ENCODE measurements around the gene RGS9. TPM values are rescaled to one million over a fixed set of nuclear protein-coding genes. Genes with fewer than 3 reads are reported as not detected.

Gene RGS9
- total and polyA plus RNA-seq, 4 donors, result 2.1 to 10.6 (median 3.3) TPM

GRCh38 chr17:65182233-65182632, 45.1 kb downstream of the RGS9 start:
- ATAC-seq (ENCODE audit: insufficient read depth, low FRiP score), result no peak
- no peaks in the 10 kb centered on the region for H3K36me3 ChIP-seq (ENCODE audit: control insufficient read depth in 4 of 4, insufficient read depth in 4 of 4, low read length in 4 of 4)
- H3K4me1 ChIP-seq (ENCODE audit: control insufficient read depth in 5 of 5, insufficient read depth in 5 of 5, low read length in 5 of 5), result peaks cover 0 to 10% (median 0%) of the 10 kb centered on the region in 5 donors
- H3K27me3 ChIP-seq (ENCODE audit: control insufficient read depth in 3 of 3, insufficient read depth in 3 of 3, low read length in 2 of 3), result no peaks in the 10 kb centered on the region
- no peaks in the 10 kb centered on the region for H3K9me3 ChIP-seq (ENCODE audit: control insufficient read depth in 4 of 4, insufficient read depth in 3 of 4, low read length in 3 of 4)
- no peak overlapping the region for H3K9ac ChIP-seq (ENCODE audit: insufficient read depth in 1 of 2, low read length in 2 of 2)
- H3K4me3 ChIP-seq, result no peak overlapping the region
- no peak for TF ChIP-seq CTCF (IDR thresholded peaks at IDR 0.05; ENCODE audit: control extremely low read depth, extremely low read depth)
- 67 to 80% methylated on average over 9 of the region's 9 CpGs for WGBS, 2 donors
- no peak overlapping the region for H3K27ac ChIP-seq (ENCODE audit: low read depth in 1 of 2, low read length in 1 of 2)
- no peak for DNase-seq

GRCh38 chr17:65183736-65184135, 46.6 kb downstream of the RGS9 start:
- Histone ChIP-seq H3K36me3 (ENCODE audit: control insufficient read depth in 4 of 4, insufficient read depth in 4 of 4, low read length in 4 of 4) (no peaks in the 10 kb centered on the region), H3K4me3 (no peak overlapping the region), H3K9me3 (ENCODE audit: control insufficient read depth in 4 of 4, insufficient read depth in 3 of 4, low read length in 3 of 4) (no peaks in the 10 kb centered on the region), H3K27me3 (ENCODE audit: control insufficient read depth in 3 of 3, insufficient read depth in 3 of 3, low read length in 2 of 3) (no peaks in the 10 kb centered on the region), H3K27ac (ENCODE audit: low read depth in 1 of 2, low read length in 1 of 2) (peak overlapping the region in 1 of 2 donors; percentile 6), H3K4me1 (ENCODE audit: control insufficient read depth in 5 of 5, insufficient read depth in 5 of 5, low read length in 5 of 5) (peaks cover 0 to 10% (median 0%) of the 10 kb centered on the region in 5 donors), H3K9ac (ENCODE audit: insufficient read depth in 1 of 2, low read length in 2 of 2) (no peak overlapping the region)
- DNase-seq, result peak in 1 of 3 donors; percentile 34
- no peak for ATAC-seq (ENCODE audit: insufficient read depth, low FRiP score)
- 26 to 51% methylated on average over 6 of the region's 6 CpGs for WGBS, 2 donors
- no peak for TF ChIP-seq CTCF (IDR thresholded peaks at IDR 0.05; ENCODE audit: control extremely low read depth, extremely low read depth)

- H3K27ac ChIP-seq (ENCODE audit: low read depth in 1 of 2, low read length in 1 of 2), result no peak overlapping the region
- no peak for TF ChIP-seq CTCF (IDR thresholded peaks at IDR 0.05; ENCODE audit: control extremely low read depth, extremely low read depth)
- H3K27me3 ChIP-seq (ENCODE audit: control insufficient read depth in 3 of 3, insufficient read depth in 3 of 3, low read length in 2 of 3), result no peaks in the 10 kb centered on the region
- H3K9ac ChIP-seq (ENCODE audit: insufficient read depth in 1 of 2, low read length in 2 of 2), result no peak overlapping the region
- no peaks in the 10 kb centered on the region for H3K9me3 ChIP-seq (ENCODE audit: control insufficient read depth in 4 of 4, insufficient read depth in 3 of 4, low read length in 3 of 4)
- H3K4me1 ChIP-seq (ENCODE audit: control insufficient read depth in 5 of 5, insufficient read depth in 5 of 5, low read length in 5 of 5), result peaks cover 0 to 10% (median 0%) of the 10 kb centered on the region in 5 donors
- H3K4me3 ChIP-seq, result no peak overlapping the region
- ATAC-seq (ENCODE audit: insufficient read depth, low FRiP score) (no peak), DNase-seq (no peak)
- 71 to 80% methylated on average over 5 of the region's 5 CpGs for WGBS, 2 donors
- no peaks in the 10 kb centered on the region for H3K36me3 ChIP-seq (ENCODE audit: control insufficient read depth in 4 of 4, insufficient read depth in 4 of 4, low read length in 4 of 4)
These were observed 47.2 kb downstream of the RGS9 start for GRCh38 chr17:65184235-65184959.

All from lung (tissue), 12 donors.